ENCODE measurements around the gene CEACAM21. TPM values are rescaled to one million over a fixed set of nuclear protein-coding genes. Genes with fewer than 3 reads are reported as not detected.

CEACAM21 gene
- total RNA-seq, 1 donor from 2014 or later, result 12.0 TPM

DNA sequence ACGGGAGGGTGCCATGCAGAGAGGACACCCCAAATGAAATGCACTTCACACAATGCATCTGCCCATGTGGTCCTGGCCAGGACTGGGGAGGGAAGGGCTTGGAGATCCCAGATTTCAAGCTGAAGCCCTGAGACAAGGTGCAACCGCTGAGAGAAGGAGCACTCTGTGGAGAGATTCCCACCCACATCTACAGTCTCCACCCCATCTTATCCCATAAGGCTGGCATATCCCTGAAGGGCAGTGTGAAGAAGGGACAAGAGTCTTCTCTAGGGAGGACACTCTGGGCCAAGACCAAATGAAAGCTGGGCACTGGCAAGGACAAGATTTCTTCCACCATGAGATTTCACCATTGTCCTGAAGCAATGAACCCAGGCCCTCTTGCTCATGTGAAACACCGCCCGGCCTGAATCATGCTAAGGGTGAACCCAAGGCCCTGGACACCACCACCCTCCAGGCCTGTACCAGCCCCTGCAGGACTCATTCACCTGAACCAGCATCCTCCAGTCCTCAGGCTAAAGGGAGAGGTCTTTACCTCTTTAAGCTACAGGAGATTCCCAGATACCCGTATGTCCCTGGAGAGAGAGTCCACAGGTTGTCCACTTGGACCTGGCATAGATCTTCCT is 30.4 kb downstream of the CEACAM21 start:
- Mint-ChIP-seq H3K4me1 (no peaks in the 10 kb centered on the region), H3K9me3 (peaks cover 3% of the 10 kb centered on the region), H3K27me3 (peaks cover 20% of the 10 kb centered on the region), H3K27ac (no peak overlapping the region), H3K4me3 (no peak overlapping the region), H3K36me3 (ENCODE audit: low read depth) (no peaks in the 10 kb centered on the region)
- CTCF ChIA-PET, result interaction anchor here (1.2 kb wide), 1 partner anchor 9 kb away, joined by 4 read pairs; no protein-coding TSS in a partner anchor
- intact Hi-C loops (cut with micrococcal nuclease), result no loop called here
- POLR2A ChIA-PET, result no interaction called here
- DNase-seq (no peak), ATAC-seq (ENCODE audit: low read depth) (no peak)
- TF ChIP-seq, protein P1, sequence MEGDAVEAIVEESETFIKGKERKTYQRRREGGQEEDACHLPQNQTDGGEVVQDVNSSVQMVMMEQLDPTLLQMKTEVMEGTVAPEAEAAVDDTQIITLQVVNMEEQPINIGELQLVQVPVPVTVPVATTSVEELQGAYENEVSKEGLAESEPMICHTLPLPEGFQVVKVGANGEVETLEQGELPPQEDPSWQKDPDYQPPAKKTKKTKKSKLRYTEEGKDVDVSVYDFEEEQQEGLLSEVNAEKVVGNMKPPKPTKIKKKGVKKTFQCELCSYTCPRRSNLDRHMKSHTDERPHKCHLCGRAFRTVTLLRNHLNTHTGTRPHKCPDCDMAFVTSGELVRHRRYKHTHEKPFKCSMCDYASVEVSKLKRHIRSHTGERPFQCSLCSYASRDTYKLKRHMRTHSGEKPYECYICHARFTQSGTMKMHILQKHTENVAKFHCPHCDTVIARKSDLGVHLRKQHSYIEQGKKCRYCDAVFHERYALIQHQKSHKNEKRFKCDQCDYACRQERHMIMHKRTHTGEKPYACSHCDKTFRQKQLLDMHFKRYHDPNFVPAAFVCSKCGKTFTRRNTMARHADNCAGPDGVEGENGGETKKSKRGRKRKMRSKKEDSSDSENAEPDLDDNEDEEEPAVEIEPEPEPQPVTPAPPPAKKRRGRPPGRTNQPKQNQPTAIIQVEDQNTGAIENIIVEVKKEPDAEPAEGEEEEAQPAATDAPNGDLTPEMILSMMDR (IDR thresholded peaks at IDR 0.05), result no peak

DNA sequence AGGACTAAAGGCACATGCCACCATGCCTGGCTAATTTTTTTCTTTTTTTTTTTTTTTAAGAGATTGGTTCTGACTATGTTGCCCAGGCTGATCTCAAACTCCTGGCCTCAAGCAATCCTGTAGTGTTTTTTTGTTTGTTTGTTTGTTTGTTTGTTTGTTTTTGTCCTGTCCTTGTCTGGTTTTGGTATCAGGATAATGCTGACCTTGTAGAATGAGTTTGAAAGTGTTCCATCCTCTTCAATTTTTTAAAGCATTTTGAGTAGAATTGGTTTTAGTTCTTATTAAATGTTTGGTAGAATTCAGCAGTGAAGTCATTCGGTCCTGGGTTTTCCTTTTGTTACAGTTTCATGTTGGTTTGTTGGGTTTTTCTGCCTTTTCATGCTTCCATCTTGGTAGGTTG is 31.7 kb downstream of the CEACAM21 start:
- CTCF ChIA-PET, result no interaction called here

DNA sequence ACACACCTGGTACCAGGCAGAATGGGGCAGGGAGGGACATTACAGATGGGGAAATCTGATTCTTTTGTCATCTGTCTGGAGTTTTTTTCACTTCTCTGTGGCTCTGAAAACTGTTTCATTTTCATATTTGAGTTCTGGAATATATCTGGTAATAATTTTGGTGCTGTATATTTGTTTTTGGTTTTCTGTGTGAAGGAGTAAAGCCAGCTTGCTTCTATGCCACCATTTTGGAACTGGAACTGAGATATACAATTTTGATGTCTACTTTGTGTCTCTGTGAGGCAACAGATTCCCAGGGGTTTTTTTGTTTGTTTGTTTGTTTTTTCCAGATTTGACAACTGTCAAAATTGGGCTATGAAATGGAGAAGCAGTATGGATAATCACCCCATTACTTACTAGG is 34.8 kb downstream of the CEACAM21 start:
- H3K4me1 Mint-ChIP-seq, result no peaks in the 10 kb centered on the region
- H3K9me3 Mint-ChIP-seq, result peaks cover 3% of the 10 kb centered on the region
- DNase-seq, result no peak
- TF ChIP-seq, protein P1 (IDR thresholded peaks at IDR 0.05), result no peak
- H3K36me3 Mint-ChIP-seq (ENCODE audit: low read depth), result no peaks in the 10 kb centered on the region
- peaks cover 38% of the 10 kb centered on the region for H3K27me3 Mint-ChIP-seq
- POLR2A ChIA-PET, result no interaction called here
- H3K4me3 Mint-ChIP-seq, result no peak overlapping the region
- no peak overlapping the region for H3K27ac Mint-ChIP-seq
- CTCF ChIA-PET, result no interaction called here
- intact Hi-C loops (cut with micrococcal nuclease), result no loop called here
- no peak for ATAC-seq (ENCODE audit: low read depth)

More for the DNA sequence above, 31.7 kb downstream of the CEACAM21 start:
- intact Hi-C loops (cut with micrococcal nuclease), result no loop called here
- no peak for DNase-seq
- H3K27ac Mint-ChIP-seq, result no peak overlapping the region
- H3K27me3 Mint-ChIP-seq, result peaks cover 23% of the 10 kb centered on the region
- H3K36me3 Mint-ChIP-seq (ENCODE audit: low read depth), result no peaks in the 10 kb centered on the region
- no peak for ATAC-seq (ENCODE audit: low read depth)
- TF ChIP-seq, protein P1 (IDR thresholded peaks at IDR 0.05), result no peak
- POLR2A ChIA-PET, result no interaction called here
- no peak overlapping the region for H3K4me3 Mint-ChIP-seq
- H3K9me3 Mint-ChIP-seq, result peaks cover 3% of the 10 kb centered on the region
- H3K4me1 Mint-ChIP-seq, result no peaks in the 10 kb centered on the region

DNA sequence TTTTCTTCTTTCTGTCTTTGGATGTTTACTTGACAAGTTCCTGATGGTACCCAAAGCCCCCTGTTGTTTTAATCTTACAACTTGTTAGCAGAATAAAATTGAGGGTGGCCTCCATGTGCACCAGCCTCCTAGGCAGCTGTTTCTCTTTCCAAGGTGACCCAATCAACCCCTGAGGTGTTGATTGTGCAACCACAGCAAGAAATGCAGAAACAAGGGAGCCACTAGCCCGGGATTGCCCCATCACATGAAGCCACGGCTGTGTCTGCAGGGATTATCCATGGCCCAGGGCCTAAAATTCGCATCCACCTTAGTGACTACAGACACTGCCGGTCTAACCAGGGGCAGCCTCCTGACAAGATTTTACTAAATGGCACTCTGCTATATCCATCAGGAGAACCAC is 36.5 kb downstream of the CEACAM21 start:
- ChIA-PET POLR2A (no interaction called here), CTCF (no interaction called here)
- TF ChIP-seq, protein P1 (IDR thresholded peaks at IDR 0.05), result no peak
- intact Hi-C loops (cut with micrococcal nuclease), result no loop called here
- Mint-ChIP-seq H3K9me3 (peaks cover 3% of the 10 kb centered on the region), H3K27me3 (peaks cover 40% of the 10 kb centered on the region), H3K27ac (no peak overlapping the region), H3K4me1 (no peaks in the 10 kb centered on the region), H3K4me3 (no peak overlapping the region), H3K36me3 (ENCODE audit: low read depth) (no peaks in the 10 kb centered on the region)
- ATAC-seq (ENCODE audit: low read depth), result no peak
- no peak for DNase-seq

DNA sequence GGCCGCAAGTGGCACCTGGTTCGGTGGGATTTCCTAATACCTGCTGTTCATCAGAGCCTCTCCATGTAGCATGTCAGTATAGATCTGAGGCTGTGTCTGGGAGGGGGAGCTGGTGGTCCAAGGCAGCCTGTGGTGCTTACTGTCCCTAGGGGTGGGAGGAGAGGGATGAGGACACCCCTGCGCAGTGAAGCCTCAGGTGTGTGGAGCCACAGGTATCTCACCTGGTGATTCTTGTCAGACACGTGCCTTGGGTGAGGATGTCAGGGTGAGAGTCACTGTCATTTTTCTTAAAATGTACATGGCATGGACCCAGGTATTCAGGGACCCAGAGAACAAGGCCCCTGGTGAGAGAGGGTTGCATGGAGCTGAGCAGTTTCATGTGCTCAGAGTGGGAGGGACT is 39.2 kb downstream of the CEACAM21 start:
- POLR2A ChIA-PET, result no interaction called here

More for the DNA sequence above, 39.2 kb downstream of the CEACAM21 start:
- H3K27me3 Mint-ChIP-seq, result peaks cover 29% of the 10 kb centered on the region
- TF ChIP-seq, protein P1 (IDR thresholded peaks at IDR 0.05), result no peak
- no peaks in the 10 kb centered on the region for H3K9me3 Mint-ChIP-seq
- H3K27ac Mint-ChIP-seq, result no peak overlapping the region
- DNase-seq, result no peak
- H3K36me3 Mint-ChIP-seq (ENCODE audit: low read depth), result no peaks in the 10 kb centered on the region
- ATAC-seq (ENCODE audit: low read depth), result no peak
- H3K4me1 Mint-ChIP-seq, result no peaks in the 10 kb centered on the region
- CTCF ChIA-PET, result no interaction called here
- no peak overlapping the region for H3K4me3 Mint-ChIP-seq
- intact Hi-C loops (cut with micrococcal nuclease), result no loop called here

All from activated B cell treated with CpG ODN at 0.5 μM for 24 hours (primary cell).